GM12878 (cell line): ENCODE data around the gene VASP. TPM values are rescaled to one million over a fixed set of nuclear protein-coding genes. Genes with fewer than 3 reads are reported as not detected.

Experiments used
- CEBPB ChIP-seq, 2 experiments: fragments of 150-350 bp in 1 of 2; IDR thresholded peaks; 2 replicates each; pipeline ENCODE4 v1.6.1; 2012 to 2014; ENCODE audit warnings: low read depth in 2 of 2, low read length in 2 of 2, borderline replicate concordance in 1 of 2, inconsistent platforms in 1 of 2
- CREM ChIP-seq: IDR thresholded peaks from 2 replicates; pipeline ENCODE4 v1.6.1; 2014; ENCODE audit warnings: antibody characterized with exemption, low read depth
- FOXK2 ChIP-seq: fragments of 450-650 bp; IDR thresholded peaks from 2 replicates; pipeline ENCODE4 v1.6.1; 2017; ENCODE audit warnings: mild to moderate bottlenecking, moderate library complexity
- FOXM1 ChIP-seq: IDR thresholded peaks from 2 replicates; pipeline ENCODE4 v1.6.1; 2012; ENCODE audit warnings: low read depth, mild to moderate bottlenecking, inconsistent platforms, low read length, moderate library complexity
- JUNB ChIP-seq: IDR thresholded peaks from 2 replicates; pipeline ENCODE4 v1.6.1; 2016; ENCODE audit warnings: antibody characterized with exemption, mild to moderate bottlenecking
- SMAD5 ChIP-seq: IDR thresholded peaks from 2 replicates; pipeline ENCODE4 v1.6.1; 2016; ENCODE audit warnings: antibody characterized with exemption, low read depth
- TAF1 ChIP-seq: IDR thresholded peaks from 2 replicates; pipeline ENCODE4 v1.6.1; 2011; ENCODE audit warnings: mild to moderate bottlenecking, low read depth, low read length, borderline replicate concordance
- ZNF622 ChIP-seq: fragments of 450-650 bp; IDR thresholded peaks from 2 replicates; pipeline ENCODE4 v1.6.1; 2017; ENCODE audit warnings: mild to moderate bottlenecking, inconsistent platforms
- polyA plus RNA-seq, 11 experiments: library from polyadenylated mRNA; depleted of rRNA in 4 of 11; unstranded in 6 of 11; stranded (reverse) in 5 of 11; fragments of >200 nt; fragmentation: Nextera tagmentation in 4 of 11; fragmentation: Illumina TruSeq in 1 of 11; extraction: Ambion mirVana in 4 of 11; extraction: Trizol in 1 of 11; gene quantifications; 1 replicate in 1 of 11; 2 replicates in 10 of 11; pipeline versions ENCODE4 v1.2.1 to v1.2.3, GENCODE V29; 2011 to 2016; ENCODE audit warnings: inconsistent platforms in 2 of 11, missing spikeins in 2 of 11, low read depth in 1 of 11
- total RNA-seq, 4 experiments: library from RNA; depleted of rRNA in 3 of 4; stranded (reverse); fragments of >200 nt in 3 of 4; fragmentation: Illumina TruSeq in 1 of 4; extraction: Trizol in 1 of 4; gene quantifications; 2 replicates each; pipeline versions ENCODE4 v1.2.1 to v1.2.3, GENCODE V29; 2013 to 2021
- TF ChIP-seq, protein P1 (sequence below): fragments of 450-650 bp; IDR thresholded peaks from 2 replicates; pipeline ENCODE4 v1.6.1; 2016; ENCODE audit warnings: mild to moderate bottlenecking, moderate library complexity, borderline replicate concordance
- TF ChIP-seq, protein P2 (sequence below): IDR thresholded peaks from 2 replicates; pipeline ENCODE4 v1.6.1; 2012; ENCODE audit warnings: improper control_type of control experiment, low read depth, low read length; ENCODE audit not compliant: insufficient replicate concordance
- TF ChIP-seq, protein P3 (sequence below): fragments of 450-650 bp; IDR thresholded peaks from 2 replicates; pipeline ENCODE4 v1.6.1; 2017; ENCODE audit warnings: borderline replicate concordance
- TF ChIP-seq, protein P4 (sequence below): fragments of 450-650 bp; IDR thresholded peaks from 2 replicates; pipeline ENCODE4 v1.6.1; 2017; ENCODE audit warnings: low read depth, mild to moderate bottlenecking, moderate library complexity
- TF ChIP-seq, protein P5 (sequence below): fragments of 450-650 bp; IDR thresholded peaks from 2 replicates; pipeline ENCODE4 v1.6.1; 2018; ENCODE audit warnings: borderline replicate concordance, mild to moderate bottlenecking; ENCODE audit not compliant: partially characterized antibody

Gene VASP
- total and polyA plus RNA-seq, 10 of the 15 experiments (the other 5 are each of a cell fraction or from before 2014, with no cell fraction given): 19.5 to 298 (median 84.8) TPM

DNA sequence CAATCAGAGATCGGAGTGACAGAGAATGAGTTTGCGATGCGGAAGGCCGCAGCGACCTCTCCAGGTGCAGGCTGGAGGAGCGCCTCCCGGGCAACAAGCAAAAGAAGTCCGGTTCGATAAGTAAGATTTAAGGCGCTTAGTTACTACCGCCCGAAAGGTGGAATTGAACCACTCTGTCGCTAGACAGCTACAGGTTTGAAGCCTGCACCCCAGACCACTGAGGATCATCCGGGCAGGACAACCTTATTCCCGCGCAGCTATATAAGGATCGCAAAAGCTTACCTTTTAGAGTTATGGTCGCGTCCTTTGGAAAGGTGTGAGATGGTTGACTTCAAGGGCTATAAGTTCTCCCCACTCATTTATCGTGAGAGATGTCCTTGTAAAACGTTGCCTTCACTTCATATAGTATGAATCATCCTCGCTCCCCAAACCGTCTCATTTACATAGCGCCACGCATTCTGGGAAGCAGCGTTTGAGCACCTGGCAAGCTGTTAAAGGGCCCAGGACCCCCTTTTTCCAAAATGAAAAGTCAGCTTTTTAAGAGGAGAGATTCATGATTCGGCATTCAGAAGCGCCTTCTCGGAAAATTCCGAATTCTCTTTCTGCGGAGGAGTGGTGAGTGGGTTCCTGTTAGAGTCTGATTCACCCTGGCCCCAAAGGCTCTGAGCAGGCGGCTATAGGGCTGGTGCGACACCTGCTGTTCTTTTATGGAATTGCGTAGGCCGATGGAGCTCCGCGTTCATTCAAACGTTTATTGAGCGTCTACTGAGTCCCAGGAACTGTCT is 28.6 kb upstream of the VASP start (continued):
- TF ChIP-seq, protein P1, sequence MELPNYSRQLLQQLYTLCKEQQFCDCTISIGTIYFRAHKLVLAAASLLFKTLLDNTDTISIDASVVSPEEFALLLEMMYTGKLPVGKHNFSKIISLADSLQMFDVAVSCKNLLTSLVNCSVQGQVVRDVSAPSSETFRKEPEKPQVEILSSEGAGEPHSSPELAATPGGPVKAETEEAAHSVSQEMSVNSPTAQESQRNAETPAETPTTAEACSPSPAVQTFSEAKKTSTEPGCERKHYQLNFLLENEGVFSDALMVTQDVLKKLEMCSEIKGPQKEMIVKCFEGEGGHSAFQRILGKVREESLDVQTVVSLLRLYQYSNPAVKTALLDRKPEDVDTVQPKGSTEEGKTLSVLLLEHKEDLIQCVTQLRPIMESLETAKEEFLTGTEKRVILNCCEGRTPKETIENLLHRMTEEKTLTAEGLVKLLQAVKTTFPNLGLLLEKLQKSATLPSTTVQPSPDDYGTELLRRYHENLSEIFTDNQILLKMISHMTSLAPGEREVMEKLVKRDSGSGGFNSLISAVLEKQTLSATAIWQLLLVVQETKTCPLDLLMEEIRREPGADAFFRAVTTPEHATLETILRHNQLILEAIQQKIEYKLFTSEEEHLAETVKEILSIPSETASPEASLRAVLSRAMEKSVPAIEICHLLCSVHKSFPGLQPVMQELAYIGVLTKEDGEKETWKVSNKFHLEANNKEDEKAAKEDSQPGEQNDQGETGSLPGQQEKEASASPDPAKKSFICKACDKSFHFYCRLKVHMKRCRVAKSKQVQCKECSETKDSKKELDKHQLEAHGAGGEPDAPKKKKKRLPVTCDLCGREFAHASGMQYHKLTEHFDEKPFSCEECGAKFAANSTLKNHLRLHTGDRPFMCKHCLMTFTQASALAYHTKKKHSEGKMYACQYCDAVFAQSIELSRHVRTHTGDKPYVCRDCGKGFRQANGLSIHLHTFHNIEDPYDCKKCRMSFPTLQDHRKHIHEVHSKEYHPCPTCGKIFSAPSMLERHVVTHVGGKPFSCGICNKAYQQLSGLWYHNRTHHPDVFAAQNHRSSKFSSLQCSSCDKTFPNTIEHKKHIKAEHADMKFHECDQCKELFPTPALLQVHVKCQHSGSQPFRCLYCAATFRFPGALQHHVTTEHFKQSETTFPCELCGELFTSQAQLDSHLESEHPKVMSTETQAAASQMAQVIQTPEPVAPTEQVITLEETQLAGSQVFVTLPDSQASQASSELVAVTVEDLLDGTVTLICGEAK: peak; percentile 87
- TF ChIP-seq, protein P2, sequence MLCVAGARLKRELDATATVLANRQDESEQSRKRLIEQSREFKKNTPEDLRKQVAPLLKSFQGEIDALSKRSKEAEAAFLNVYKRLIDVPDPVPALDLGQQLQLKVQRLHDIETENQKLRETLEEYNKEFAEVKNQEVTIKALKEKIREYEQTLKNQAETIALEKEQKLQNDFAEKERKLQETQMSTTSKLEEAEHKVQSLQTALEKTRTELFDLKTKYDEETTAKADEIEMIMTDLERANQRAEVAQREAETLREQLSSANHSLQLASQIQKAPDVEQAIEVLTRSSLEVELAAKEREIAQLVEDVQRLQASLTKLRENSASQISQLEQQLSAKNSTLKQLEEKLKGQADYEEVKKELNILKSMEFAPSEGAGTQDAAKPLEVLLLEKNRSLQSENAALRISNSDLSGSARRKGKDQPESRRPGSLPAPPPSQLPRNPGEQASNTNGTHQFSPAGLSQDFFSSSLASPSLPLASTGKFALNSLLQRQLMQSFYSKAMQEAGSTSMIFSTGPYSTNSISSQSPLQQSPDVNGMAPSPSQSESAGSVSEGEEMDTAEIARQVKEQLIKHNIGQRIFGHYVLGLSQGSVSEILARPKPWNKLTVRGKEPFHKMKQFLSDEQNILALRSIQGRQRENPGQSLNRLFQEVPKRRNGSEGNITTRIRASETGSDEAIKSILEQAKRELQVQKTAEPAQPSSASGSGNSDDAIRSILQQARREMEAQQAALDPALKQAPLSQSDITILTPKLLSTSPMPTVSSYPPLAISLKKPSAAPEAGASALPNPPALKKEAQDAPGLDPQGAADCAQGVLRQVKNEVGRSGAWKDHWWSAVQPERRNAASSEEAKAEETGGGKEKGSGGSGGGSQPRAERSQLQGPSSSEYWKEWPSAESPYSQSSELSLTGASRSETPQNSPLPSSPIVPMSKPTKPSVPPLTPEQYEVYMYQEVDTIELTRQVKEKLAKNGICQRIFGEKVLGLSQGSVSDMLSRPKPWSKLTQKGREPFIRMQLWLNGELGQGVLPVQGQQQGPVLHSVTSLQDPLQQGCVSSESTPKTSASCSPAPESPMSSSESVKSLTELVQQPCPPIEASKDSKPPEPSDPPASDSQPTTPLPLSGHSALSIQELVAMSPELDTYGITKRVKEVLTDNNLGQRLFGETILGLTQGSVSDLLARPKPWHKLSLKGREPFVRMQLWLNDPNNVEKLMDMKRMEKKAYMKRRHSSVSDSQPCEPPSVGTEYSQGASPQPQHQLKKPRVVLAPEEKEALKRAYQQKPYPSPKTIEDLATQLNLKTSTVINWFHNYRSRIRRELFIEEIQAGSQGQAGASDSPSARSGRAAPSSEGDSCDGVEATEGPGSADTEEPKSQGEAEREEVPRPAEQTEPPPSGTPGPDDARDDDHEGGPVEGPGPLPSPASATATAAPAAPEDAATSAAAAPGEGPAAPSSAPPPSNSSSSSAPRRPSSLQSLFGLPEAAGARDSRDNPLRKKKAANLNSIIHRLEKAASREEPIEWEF: no peak
- TF ChIP-seq JUNB: 0 out of 2 replicates have a peak, but pooled peaks have one; percentile 5
- TF ChIP-seq FOXM1: peak; percentile 52; the same call in 1 of the 2 replicates
- peak; percentile 70; the same call in 1 of the 2 replicates for TF ChIP-seq SMAD5
- no peak for TF ChIP-seq ZNF622
- no peak for TF ChIP-seq CEBPB (IDR thresholded peaks at IDR 0.05; ENCODE audit: borderline replicate concordance in 1 of 2, low read depth in 2 of 2, low read length in 2 of 2)
- peak; percentile 51 for TF ChIP-seq CREM
- TF ChIP-seq, protein P3, sequence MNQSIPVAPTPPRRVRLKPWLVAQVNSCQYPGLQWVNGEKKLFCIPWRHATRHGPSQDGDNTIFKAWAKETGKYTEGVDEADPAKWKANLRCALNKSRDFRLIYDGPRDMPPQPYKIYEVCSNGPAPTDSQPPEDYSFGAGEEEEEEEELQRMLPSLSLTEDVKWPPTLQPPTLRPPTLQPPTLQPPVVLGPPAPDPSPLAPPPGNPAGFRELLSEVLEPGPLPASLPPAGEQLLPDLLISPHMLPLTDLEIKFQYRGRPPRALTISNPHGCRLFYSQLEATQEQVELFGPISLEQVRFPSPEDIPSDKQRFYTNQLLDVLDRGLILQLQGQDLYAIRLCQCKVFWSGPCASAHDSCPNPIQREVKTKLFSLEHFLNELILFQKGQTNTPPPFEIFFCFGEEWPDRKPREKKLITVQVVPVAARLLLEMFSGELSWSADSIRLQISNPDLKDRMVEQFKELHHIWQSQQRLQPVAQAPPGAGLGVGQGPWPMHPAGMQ: no peak
- TF ChIP-seq, protein P4, sequence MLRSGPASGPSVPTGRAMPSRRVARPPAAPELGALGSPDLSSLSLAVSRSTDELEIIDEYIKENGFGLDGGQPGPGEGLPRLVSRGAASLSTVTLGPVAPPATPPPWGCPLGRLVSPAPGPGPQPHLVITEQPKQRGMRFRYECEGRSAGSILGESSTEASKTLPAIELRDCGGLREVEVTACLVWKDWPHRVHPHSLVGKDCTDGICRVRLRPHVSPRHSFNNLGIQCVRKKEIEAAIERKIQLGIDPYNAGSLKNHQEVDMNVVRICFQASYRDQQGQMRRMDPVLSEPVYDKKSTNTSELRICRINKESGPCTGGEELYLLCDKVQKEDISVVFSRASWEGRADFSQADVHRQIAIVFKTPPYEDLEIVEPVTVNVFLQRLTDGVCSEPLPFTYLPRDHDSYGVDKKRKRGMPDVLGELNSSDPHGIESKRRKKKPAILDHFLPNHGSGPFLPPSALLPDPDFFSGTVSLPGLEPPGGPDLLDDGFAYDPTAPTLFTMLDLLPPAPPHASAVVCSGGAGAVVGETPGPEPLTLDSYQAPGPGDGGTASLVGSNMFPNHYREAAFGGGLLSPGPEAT: peak; percentile 99
- TF ChIP-seq TAF1: 0 out of 2 replicates have a peak, but pooled peaks have one; percentile 34
- TF ChIP-seq, protein P5, sequence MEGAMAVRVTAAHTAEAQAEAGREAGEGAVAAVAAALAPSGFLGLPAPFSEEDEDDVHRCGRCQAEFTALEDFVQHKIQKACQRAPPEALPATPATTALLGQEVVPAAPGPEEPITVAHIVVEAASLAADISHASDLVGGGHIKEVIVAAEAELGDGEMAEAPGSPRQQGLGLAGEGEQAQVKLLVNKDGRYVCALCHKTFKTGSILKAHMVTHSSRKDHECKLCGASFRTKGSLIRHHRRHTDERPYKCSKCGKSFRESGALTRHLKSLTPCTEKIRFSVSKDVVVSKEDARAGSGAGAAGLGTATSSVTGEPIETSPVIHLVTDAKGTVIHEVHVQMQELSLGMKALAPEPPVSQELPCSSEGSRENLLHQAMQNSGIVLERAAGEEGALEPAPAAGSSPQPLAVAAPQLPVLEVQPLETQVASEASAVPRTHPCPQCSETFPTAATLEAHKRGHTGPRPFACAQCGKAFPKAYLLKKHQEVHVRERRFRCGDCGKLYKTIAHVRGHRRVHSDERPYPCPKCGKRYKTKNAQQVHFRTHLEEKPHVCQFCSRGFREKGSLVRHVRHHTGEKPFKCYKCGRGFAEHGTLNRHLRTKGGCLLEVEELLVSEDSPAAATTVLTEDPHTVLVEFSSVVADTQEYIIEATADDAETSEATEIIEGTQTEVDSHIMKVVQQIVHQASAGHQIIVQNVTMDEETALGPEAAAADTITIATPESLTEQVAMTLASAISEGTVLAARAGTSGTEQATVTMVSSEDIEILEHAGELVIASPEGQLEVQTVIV: peak; percentile 66
- TF ChIP-seq FOXK2: no peak
